Cardiac fibroblast (primary cell): Measurements from ENCODE around the gene ST8SIA3.

Source experiments
- DNase-seq, 2 donors: peaks; one replicate each; pipeline versions ENCODE4 v3.0.0 to v3.0.0-alpha.2; 2010; ENCODE audit warnings: low read depth in 2 of 2
- H3K4me3 ChIP-seq, 2 donors: replicated peaks in 1 of 2; 1 replicate in 1 of 2; 2 replicates in 1 of 2; pipeline ENCODE4 v1.5.1; 2011; ENCODE audit warnings: low read depth in 2 of 2, low read length in 2 of 2, mild to moderate bottlenecking in 2 of 2, moderate library complexity in 1 of 2
- CTCF ChIP-seq: IDR thresholded peaks from one replicate; pipeline ENCODE4 v1.5.1; 2011; ENCODE audit warnings: low read depth, mild to moderate bottlenecking, low read length, inconsistent platforms

ST8SIA3 gene

GRCh38 chr18:57343833-57344232 lies 8.5 kb upstream of the ST8SIA3 start:
- DNase-seq = no peak
- no peak overlapping the region for H3K4me3 ChIP-seq
- TF ChIP-seq CTCF = no peak

- no peak for TF ChIP-seq CTCF
- DNase-seq = no peak
- H3K4me3 ChIP-seq = no peak overlapping the region
These were observed 5.5 kb upstream of the ST8SIA3 start for GRCh38 chr18:57346876-57347275.

- DNase-seq = no peak
- H3K4me3 ChIP-seq = no peak overlapping the region
- no peak for TF ChIP-seq CTCF
These were observed 4.6 kb upstream of the ST8SIA3 start for GRCh38 chr18:57347784-57348183.

- TF ChIP-seq CTCF = no peak
- H3K4me3 ChIP-seq = no peak overlapping the region
- DNase-seq = no peak
These were observed 392 bp downstream of the ST8SIA3 start for GRCh38 chr18:57352761-57353136.

GRCh38 chr18:57353137-57353939 lies 981 bp downstream of the ST8SIA3 start:
- TF ChIP-seq CTCF = no peak
- no peak for DNase-seq
- no peak overlapping the region for H3K4me3 ChIP-seq

GRCh38 chr18:57353940-57354461 lies 1.6 kb downstream of the ST8SIA3 start:
- H3K4me3 ChIP-seq = no peak overlapping the region
- TF ChIP-seq CTCF = no peak
- peak; percentile 36 to 46 for DNase-seq

- no peak for TF ChIP-seq CTCF
- no peak for DNase-seq
- no peak overlapping the region for H3K4me3 ChIP-seq
These were observed 7.1 kb downstream of the ST8SIA3 start for GRCh38 chr18:57359433-57359832.
